A673 (cell line): ENCODE data around the gene PLCG2.

ENCODE experiments used
- CTCF ChIP-seq: fragments of 300-800, 200-600 bp; sonication (generic); conservative IDR thresholded peaks from 2 replicates; pipeline ENCODE4 v1.5.1; 2017; ENCODE audit warnings: low read depth, mild to moderate bottlenecking, antibody characterized with exemption, low read length, moderate library complexity, mixed read lengths
- EZH2 ChIP-seq: fragments of 200-600 bp; sonication (generic); IDR thresholded peaks from 2 replicates; pipeline ENCODE4 v1.6.1; 2017; ENCODE audit warnings: borderline replicate concordance, low read depth, mild to moderate bottlenecking, mixed read lengths, antibody characterized with exemption, low read length; ENCODE audit not compliant: poor library complexity, severe bottlenecking

GRCh38 chr16:81787659-81788058, 8.6 kb downstream of the PLCG2 start:
- TF ChIP-seq CTCF (no peak), EZH2 (no peak)
